ENCODE results near the gene TMEM53. TPM values are rescaled to one million over a fixed set of nuclear protein-coding genes. Genes with fewer than 3 reads are reported as not detected.

The TMEM53 gene
- total RNA-seq, 1 donor = 6.9 TPM

- TF ChIP-seq CTCF (IDR thresholded peaks at IDR 0.05; ENCODE audit: extremely low read depth, low read depth, low read length) = no peak
- no peak for DNase-seq (ENCODE audit: insufficient read length, low spot score, missing footprints)
- Histone ChIP-seq H3K4me2 (ENCODE audit: insufficient read depth, low read length) (peak overlapping the region; percentile 97), H3K36me3 (ENCODE audit: insufficient read depth, low read length) (no peaks in the 10 kb centered on the region), H3K4me3 (ENCODE audit: insufficient read depth, low read length) (peak overlapping the region; percentile 91), H3K4me1 (ENCODE audit: insufficient read depth, low read length) (peaks cover 34% of the 10 kb centered on the region), H2AFZ (ENCODE audit: low read length) (peak overlapping the region; percentile 96), H4K20me1 (ENCODE audit: insufficient read depth, low read length) (no peaks in the 10 kb centered on the region), H3K27me3 (ENCODE audit: insufficient read depth, low read length) (no peaks in the 10 kb centered on the region), H3K9me3 (ENCODE audit: low read depth, low read length) (no peaks in the 10 kb centered on the region), H3K27ac (ENCODE audit: low read depth, low read length) (peak overlapping the region; percentile 85), H3K79me2 (ENCODE audit: insufficient read depth, low read length) (peaks cover 9% of the 10 kb centered on the region)
Observed at GRCh38 chr1:44673675-44674112, 587 bp downstream of the TMEM53 start.

GRCh38 chr1:44672961-44673674, 1.2 kb downstream of the TMEM53 start:
- Histone ChIP-seq H3K27me3 (ENCODE audit: insufficient read depth, low read length) (no peaks in the 10 kb centered on the region), H3K9me3 (ENCODE audit: low read depth, low read length) (no peaks in the 10 kb centered on the region), H3K36me3 (ENCODE audit: insufficient read depth, low read length) (no peaks in the 10 kb centered on the region), H3K79me2 (ENCODE audit: insufficient read depth, low read length) (peaks cover 9% of the 10 kb centered on the region), H4K20me1 (ENCODE audit: insufficient read depth, low read length) (no peaks in the 10 kb centered on the region), H3K4me3 (ENCODE audit: insufficient read depth, low read length) (peak overlapping the region; percentile 91), H3K4me2 (ENCODE audit: insufficient read depth, low read length) (peak overlapping the region; percentile 97), H3K27ac (ENCODE audit: low read depth, low read length) (peak overlapping the region; percentile 85), H3K4me1 (ENCODE audit: insufficient read depth, low read length) (peaks cover 34% of the 10 kb centered on the region), H2AFZ (ENCODE audit: low read length) (peak overlapping the region; percentile 96)
- no peak for TF ChIP-seq CTCF (IDR thresholded peaks at IDR 0.05; ENCODE audit: extremely low read depth, low read depth, low read length)
- DNase-seq (ENCODE audit: insufficient read length, low spot score, missing footprints) = no peak

GRCh38 chr1:44672254-44672955, 1.9 kb downstream of the TMEM53 start:
- DNase-seq (ENCODE audit: insufficient read length, low spot score, missing footprints) = no peak
- H3K27ac ChIP-seq (ENCODE audit: low read depth, low read length) = no peak overlapping the region
- H4K20me1 ChIP-seq (ENCODE audit: insufficient read depth, low read length) = no peaks in the 10 kb centered on the region
- no peaks in the 10 kb centered on the region for H3K9me3 ChIP-seq (ENCODE audit: low read depth, low read length)
- no peak overlapping the region for H3K4me3 ChIP-seq (ENCODE audit: insufficient read depth, low read length)
- no peaks in the 10 kb centered on the region for H3K36me3 ChIP-seq (ENCODE audit: insufficient read depth, low read length)
- peaks cover 34% of the 10 kb centered on the region for H3K4me1 ChIP-seq (ENCODE audit: insufficient read depth, low read length)
- peak overlapping the region; percentile 16 for H2AFZ ChIP-seq (ENCODE audit: low read length)
- no peaks in the 10 kb centered on the region for H3K27me3 ChIP-seq (ENCODE audit: insufficient read depth, low read length)
- peaks cover 9% of the 10 kb centered on the region for H3K79me2 ChIP-seq (ENCODE audit: insufficient read depth, low read length)
- no peak overlapping the region for H3K4me2 ChIP-seq (ENCODE audit: insufficient read depth, low read length)
- TF ChIP-seq CTCF (IDR thresholded peaks at IDR 0.05; ENCODE audit: extremely low read depth, low read depth, low read length) = no peak

Data from osteoblast (primary cell).